Chondrocyte (in vitro differentiated cells): ENCODE results near the gene RECK. TPM values are rescaled to one million over a fixed set of nuclear protein-coding genes. Genes with fewer than 3 reads are reported as not detected.

Experiments
- DNase-seq: peaks from one replicate; pipeline ENCODE4 v3.0.0; 2021; ENCODE audit warnings: mixed read lengths, low spot score
- H3K27ac Mint-ChIP-seq: one replicate; pipeline ENCODE4 v1.8.0; 2021; ENCODE audit warnings: mild to moderate bottlenecking, moderate library complexity, mixed read lengths; ENCODE audit not compliant: unreplicated experiment
- H3K27me3 Mint-ChIP-seq: 2 replicates; pipeline ENCODE4 v1.8.0; 2021; ENCODE audit warnings: low read depth, mixed read lengths
- H3K36me3 Mint-ChIP-seq: 2 replicates; pipeline ENCODE4 v1.8.0; 2021; ENCODE audit warnings: low read depth, mixed read lengths
- H3K4me1 Mint-ChIP-seq: 2 replicates; pipeline ENCODE4 v1.8.0; 2021; ENCODE audit warnings: low read depth, mild to moderate bottlenecking, mixed read lengths
- H3K4me3 Mint-ChIP-seq: one replicate; pipeline ENCODE4 v1.8.0; 2021; ENCODE audit warnings: mild to moderate bottlenecking, moderate library complexity, mixed read lengths; ENCODE audit not compliant: unreplicated experiment
- H3K9me3 Mint-ChIP-seq: 2 replicates; pipeline ENCODE4 v1.8.0; 2021; ENCODE audit warnings: low read depth, mixed read lengths
- CTCF ChIP-seq: fragments of 200-600 bp; sonication (generic); IDR thresholded peaks from 2 replicates; pipeline ENCODE4 v1.5.0; 2021; ENCODE audit warnings: antibody characterized with exemption, mild to moderate bottlenecking, moderate library complexity
- total RNA-seq: library from RNA; stranded (reverse); gene quantifications from 3 replicates; pipeline ENCODE4 v1.2.1, GENCODE V29; 2021

Gene RECK
- total RNA-seq, 1 donor from 2014 or later: 33.5 TPM

- TF ChIP-seq CTCF: peak; percentile 65
- DNase-seq: no peak
- peaks cover 50% of the 10 kb centered on the region for H3K4me1 Mint-ChIP-seq
- no peak overlapping the region for H3K4me3 Mint-ChIP-seq
- H3K27ac Mint-ChIP-seq: peak overlapping the region; percentile 98
- peaks cover 4% of the 10 kb centered on the region for H3K36me3 Mint-ChIP-seq
- H3K27me3 Mint-ChIP-seq: no peaks in the 10 kb centered on the region
- no peaks in the 10 kb centered on the region for H3K9me3 Mint-ChIP-seq
Measured at GRCh38 chr9:36100532-36100931, 63.8 kb downstream of the RECK start.

- Mint-ChIP-seq H3K36me3 (peaks cover 4% of the 10 kb centered on the region), H3K9me3 (no peaks in the 10 kb centered on the region), H3K27ac (peak overlapping the region; percentile 98), H3K4me1 (peaks cover 50% of the 10 kb centered on the region), H3K4me3 (no peak overlapping the region), H3K27me3 (no peaks in the 10 kb centered on the region)
- TF ChIP-seq CTCF: no peak
- DNase-seq: no peak
Measured at GRCh38 chr9:36101916-36102741, 65.4 kb downstream of the RECK start.

GRCh38 chr9:36102742-36103495 lies 66.2 kb downstream of the RECK start:
- peaks cover 4% of the 10 kb centered on the region for H3K36me3 Mint-ChIP-seq
- H3K4me1 Mint-ChIP-seq: peaks cover 47% of the 10 kb centered on the region
- peak overlapping the region; percentile 98 for H3K27ac Mint-ChIP-seq
- H3K4me3 Mint-ChIP-seq: no peak overlapping the region
- no peaks in the 10 kb centered on the region for H3K9me3 Mint-ChIP-seq
- DNase-seq: no peak
- TF ChIP-seq CTCF: peak; percentile 78
- no peaks in the 10 kb centered on the region for H3K27me3 Mint-ChIP-seq

- Mint-ChIP-seq H3K9me3 (no peaks in the 10 kb centered on the region), H3K27ac (no peak overlapping the region), H3K4me3 (no peak overlapping the region), H3K4me1 (peaks cover 12% of the 10 kb centered on the region), H3K27me3 (no peaks in the 10 kb centered on the region), H3K36me3 (peaks cover 10% of the 10 kb centered on the region)
- no peak for TF ChIP-seq CTCF
- DNase-seq: no peak
Measured at GRCh38 chr9:36109071-36109470, 72.4 kb downstream of the RECK start.

- H3K27me3 Mint-ChIP-seq: no peaks in the 10 kb centered on the region
- DNase-seq: no peak
- H3K4me3 Mint-ChIP-seq: no peak overlapping the region
- H3K36me3 Mint-ChIP-seq: peaks cover 9% of the 10 kb centered on the region
- peaks cover 7% of the 10 kb centered on the region for H3K4me1 Mint-ChIP-seq
- H3K9me3 Mint-ChIP-seq: no peaks in the 10 kb centered on the region
- no peak overlapping the region for H3K27ac Mint-ChIP-seq
- TF ChIP-seq CTCF: peak; percentile 69
Measured at GRCh38 chr9:36110434-36110833, 73.7 kb downstream of the RECK start.
